GM19395 (cell line): Measurements from ENCODE around the gene DYNLT2.
"Not testable (repeated sequence)": the region's sequence is repeated elsewhere in the genome, so short reads cannot be mapped to it uniquely, and the experiment has no call there.

Experiments used
- ATAC-seq: cut with Tn5 transposase; IDR thresholded peaks from one replicate; pipeline ENCODE4 v1.9.1; 2021; ENCODE audit warnings: mild to moderate bottlenecking, moderate library complexity; ENCODE audit not compliant: unreplicated experiment

Gene DYNLT2

GRCh38 chr6:169783971-169784820 is 32.8 kb upstream of the DYNLT2 start:
- no peak for ATAC-seq

GRCh38 chr6:169783401-169783800 is 32.0 kb upstream of the DYNLT2 start:
- ATAC-seq: no peak

- no peak for ATAC-seq
Measured at GRCh38 chr6:169782966-169783365, 31.6 kb upstream of the DYNLT2 start.

- no peak for ATAC-seq
Measured at GRCh38 chr6:169780571-169781091, 29.3 kb upstream of the DYNLT2 start.

- ATAC-seq: no peak
Measured at GRCh38 chr6:169779896-169780295, 28.5 kb upstream of the DYNLT2 start.

- ATAC-seq: no peak
Measured at GRCh38 chr6:169779092-169779815, 27.9 kb upstream of the DYNLT2 start.

- ATAC-seq: no peak
Measured at GRCh38 chr6:169778646-169779045, 27.3 kb upstream of the DYNLT2 start.

- no peak for ATAC-seq
Measured at GRCh38 chr6:169777896-169778295, 26.5 kb upstream of the DYNLT2 start.

GRCh38 chr6:169776379-169776778 is 25.0 kb upstream of the DYNLT2 start:
- ATAC-seq: no peak

- ATAC-seq: no peak
Measured at GRCh38 chr6:169775321-169775720, 23.9 kb upstream of the DYNLT2 start.

- ATAC-seq: no peak
Measured at GRCh38 chr6:169774347-169774746, 23.0 kb upstream of the DYNLT2 start.

GRCh38 chr6:169766921-169767736 is 15.8 kb upstream of the DYNLT2 start:
- ATAC-seq: no peak

- no peak for ATAC-seq
Measured at GRCh38 chr6:169766232-169766631, 14.9 kb upstream of the DYNLT2 start.

GRCh38 chr6:169765789-169766188 is 14.4 kb upstream of the DYNLT2 start:
- ATAC-seq: not testable (repeated sequence)

- no peak for ATAC-seq
Measured at GRCh38 chr6:169763881-169764280, 12.5 kb upstream of the DYNLT2 start.

- ATAC-seq: no peak
Measured at GRCh38 chr6:169763308-169763707, 11.9 kb upstream of the DYNLT2 start.

GRCh38 chr6:169755162-169755561 is 3.8 kb upstream of the DYNLT2 start:
- no peak for ATAC-seq

- no peak for ATAC-seq
Measured at GRCh38 chr6:169752074-169752623, 777 bp upstream of the DYNLT2 start.

GRCh38 chr6:169746556-169746955 is 4.8 kb downstream of the DYNLT2 start:
- no peak for ATAC-seq

- ATAC-seq: no peak
Measured at GRCh38 chr6:169745405-169745804, 6.0 kb downstream of the DYNLT2 start.

GRCh38 chr6:169741344-169741743 is 10.0 kb downstream of the DYNLT2 start:
- no peak for ATAC-seq
